H7 (cell line): ENCODE data around the gene GLIS2. TPM values are rescaled to one million over a fixed set of nuclear protein-coding genes. Genes with fewer than 3 reads are reported as not detected.

Source experiments
- DNase-seq: peaks from one replicate; pipeline ENCODE4 v3.0.0; 2012
- H3K27me3 ChIP-seq: 2 replicates; pipeline ENCODE4 v1.6.0; 2011; ENCODE audit warnings: mild to moderate bottlenecking, low read length; ENCODE audit not compliant: control insufficient read depth, insufficient read depth
- H3K36me3 ChIP-seq: replicated peaks from 2 replicates; pipeline ENCODE4 v1.5.1; 2011; ENCODE audit warnings: low read length; ENCODE audit not compliant: control insufficient read depth, insufficient read depth
- H3K4me3 ChIP-seq: 2 replicates; pipeline ENCODE4 v1.5.1; 2011; ENCODE audit warnings: low read depth, mild to moderate bottlenecking, control low read depth, low read length, moderate library complexity; ENCODE audit not compliant: insufficient read depth
- total RNA-seq: library from RNA; depleted of rRNA; stranded (reverse); fragments of >200 nt; shearing (Covaris generic); gene quantifications from 2 replicates; pipeline ENCODE4 v1.2.3, GENCODE V29; 2014

GLIS2 gene
- total RNA-seq, 1 experiment from 2014 or later: 1.5 TPM

DNA sequence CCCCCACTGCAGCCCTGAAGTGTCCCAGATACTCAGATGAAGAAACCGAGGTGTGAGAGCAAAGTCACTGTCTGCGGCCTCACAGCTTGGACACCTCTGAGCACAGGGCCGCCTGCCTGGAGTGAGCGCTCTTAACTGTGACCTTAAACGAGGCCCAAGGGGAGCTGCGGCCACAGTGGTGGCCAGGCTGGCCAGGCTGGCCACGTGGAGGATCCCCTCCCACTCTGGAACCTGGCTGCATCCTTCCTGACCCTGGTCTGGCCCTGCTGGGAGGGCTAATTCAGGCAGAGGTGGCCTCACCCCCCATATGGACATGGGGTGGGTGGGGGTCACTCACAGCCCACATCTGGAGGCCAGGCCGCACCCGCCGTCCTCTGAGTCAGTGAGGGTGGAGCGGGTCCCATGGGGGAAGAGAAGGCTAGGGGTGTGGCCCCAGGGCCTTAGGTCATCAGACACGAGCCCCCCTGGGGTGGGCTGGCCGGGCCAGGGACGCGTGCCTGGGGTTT is 62.3 kb downstream of the GLIS2 start:
- H3K4me3 ChIP-seq: no peak overlapping the region
- no peak for DNase-seq
- H3K27me3 ChIP-seq: no peaks in the 10 kb centered on the region
- H3K36me3 ChIP-seq: no peaks in the 10 kb centered on the region

DNA sequence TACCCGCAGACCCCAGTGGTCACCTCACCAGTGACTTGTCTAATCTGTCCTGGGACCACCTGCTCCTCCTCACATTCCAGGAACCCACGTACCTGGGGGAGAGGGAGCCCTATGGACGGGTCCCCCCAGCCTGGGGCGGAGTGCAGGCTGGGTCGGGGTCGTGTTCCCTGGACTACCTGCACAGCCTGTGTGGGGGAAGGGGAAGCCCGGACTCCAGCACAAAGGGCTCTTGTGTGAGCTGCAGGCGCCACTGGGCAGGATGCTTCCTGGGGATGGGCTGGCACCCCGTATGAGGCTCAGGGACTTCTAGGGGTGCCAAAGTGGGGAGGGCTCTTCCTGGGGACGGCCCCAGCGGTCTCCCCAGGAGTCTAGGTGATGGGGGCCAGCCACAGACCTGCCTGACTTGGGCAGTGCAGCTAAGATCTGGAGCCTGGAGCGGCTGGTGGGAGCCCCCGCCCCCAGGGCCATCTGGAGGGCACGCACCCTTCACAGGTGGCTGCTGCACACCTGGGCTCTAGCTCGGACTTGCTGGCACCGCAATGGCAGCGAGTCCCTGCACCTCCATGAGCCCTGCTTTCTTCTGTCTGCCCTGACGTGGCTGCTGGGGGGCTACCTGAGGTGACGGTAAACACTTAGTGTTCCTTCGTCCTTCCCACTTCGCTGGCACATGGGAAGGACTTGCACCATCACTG is 63.3 kb downstream of the GLIS2 start:
- peak; percentile 73 for DNase-seq
- Histone ChIP-seq H3K36me3 (no peaks in the 10 kb centered on the region; the same call in 1 of the 2 replicates), H3K4me3 (no peak overlapping the region), H3K27me3 (no peaks in the 10 kb centered on the region)

DNA sequence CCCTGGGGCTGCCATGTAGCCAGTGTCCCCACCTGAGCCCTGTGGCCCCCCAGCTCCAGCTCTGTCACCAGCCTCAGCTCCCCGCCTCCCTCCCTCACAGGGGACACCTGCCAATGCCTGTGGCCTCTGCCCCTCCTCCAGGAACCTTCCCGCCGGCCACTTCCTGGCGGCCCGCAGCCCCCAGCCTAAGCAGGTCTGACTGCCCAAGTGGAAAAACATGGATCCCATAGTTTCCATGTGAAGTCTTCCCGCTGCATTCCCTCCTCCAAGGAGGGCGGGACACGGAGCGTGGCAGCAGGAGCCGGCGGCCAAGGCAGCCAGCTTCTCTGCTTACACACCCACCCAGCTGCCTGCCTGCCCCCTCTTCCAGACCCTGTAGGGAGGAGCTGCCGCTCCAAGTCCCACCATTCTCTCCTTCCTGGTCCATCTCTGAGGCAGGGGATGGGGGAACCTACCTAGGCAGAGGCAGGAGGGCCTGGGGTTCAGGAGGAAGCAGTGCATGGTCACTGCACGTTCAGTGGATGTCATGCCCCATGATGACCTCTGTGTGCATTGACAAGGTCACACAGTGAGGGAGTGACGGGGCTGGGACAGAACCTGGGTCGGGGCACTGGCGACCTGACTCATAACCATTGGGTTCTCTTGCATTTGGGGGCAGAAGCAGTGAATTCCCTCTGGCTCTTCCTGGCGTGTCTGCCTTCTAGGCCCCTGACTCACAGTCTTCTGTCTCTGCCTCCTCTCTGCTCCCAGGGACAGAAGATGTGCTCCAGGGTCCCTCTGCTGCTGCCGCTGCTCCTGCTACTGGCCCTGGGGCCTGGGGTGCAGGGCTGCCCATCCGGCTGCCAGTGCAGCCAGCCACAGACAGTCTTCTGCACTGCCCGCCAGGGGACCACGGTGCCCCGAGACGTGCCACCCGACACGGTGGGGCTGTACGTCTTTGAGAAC is 64.5 kb downstream of the GLIS2 start:
- DNase-seq: no peak
- no peaks in the 10 kb centered on the region; the same call in 1 of the 2 replicates for H3K36me3 ChIP-seq
- no peaks in the 10 kb centered on the region for H3K27me3 ChIP-seq
- H3K4me3 ChIP-seq: no peak overlapping the region

DNA sequence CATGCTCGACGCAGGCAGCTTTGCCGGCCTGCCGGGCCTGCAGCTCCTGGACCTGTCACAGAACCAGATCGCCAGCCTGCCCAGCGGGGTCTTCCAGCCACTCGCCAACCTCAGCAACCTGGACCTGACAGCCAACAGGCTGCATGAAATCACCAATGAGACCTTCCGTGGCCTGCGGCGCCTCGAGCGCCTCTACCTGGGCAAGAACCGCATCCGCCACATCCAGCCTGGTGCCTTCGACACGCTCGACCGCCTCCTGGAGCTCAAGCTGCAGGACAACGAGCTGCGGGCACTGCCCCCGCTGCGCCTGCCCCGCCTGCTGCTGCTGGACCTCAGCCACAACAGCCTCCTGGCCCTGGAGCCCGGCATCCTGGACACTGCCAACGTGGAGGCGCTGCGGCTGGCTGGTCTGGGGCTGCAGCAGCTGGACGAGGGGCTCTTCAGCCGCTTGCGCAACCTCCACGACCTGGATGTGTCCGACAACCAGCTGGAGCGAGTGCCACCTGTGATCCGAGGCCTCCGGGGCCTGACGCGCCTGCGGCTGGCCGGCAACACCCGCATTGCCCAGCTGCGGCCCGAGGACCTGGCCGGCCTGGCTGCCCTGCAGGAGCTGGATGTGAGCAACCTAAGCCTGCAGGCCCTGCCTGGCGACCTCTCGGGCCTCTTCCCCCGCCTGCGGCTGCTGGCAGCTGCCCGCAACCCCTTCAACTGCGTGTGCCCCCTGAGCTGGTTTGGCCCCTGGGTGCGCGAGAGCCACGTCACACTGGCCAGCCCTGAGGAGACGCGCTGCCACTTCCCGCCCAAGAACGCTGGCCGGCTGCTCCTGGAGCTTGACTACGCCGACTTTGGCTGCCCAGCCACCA is 65.4 kb downstream of the GLIS2 start:
- no peak for DNase-seq
- Histone ChIP-seq H3K36me3 (no peaks in the 10 kb centered on the region; the same call in 1 of the 2 replicates), H3K4me3 (no peak overlapping the region), H3K27me3 (no peaks in the 10 kb centered on the region)

DNA sequence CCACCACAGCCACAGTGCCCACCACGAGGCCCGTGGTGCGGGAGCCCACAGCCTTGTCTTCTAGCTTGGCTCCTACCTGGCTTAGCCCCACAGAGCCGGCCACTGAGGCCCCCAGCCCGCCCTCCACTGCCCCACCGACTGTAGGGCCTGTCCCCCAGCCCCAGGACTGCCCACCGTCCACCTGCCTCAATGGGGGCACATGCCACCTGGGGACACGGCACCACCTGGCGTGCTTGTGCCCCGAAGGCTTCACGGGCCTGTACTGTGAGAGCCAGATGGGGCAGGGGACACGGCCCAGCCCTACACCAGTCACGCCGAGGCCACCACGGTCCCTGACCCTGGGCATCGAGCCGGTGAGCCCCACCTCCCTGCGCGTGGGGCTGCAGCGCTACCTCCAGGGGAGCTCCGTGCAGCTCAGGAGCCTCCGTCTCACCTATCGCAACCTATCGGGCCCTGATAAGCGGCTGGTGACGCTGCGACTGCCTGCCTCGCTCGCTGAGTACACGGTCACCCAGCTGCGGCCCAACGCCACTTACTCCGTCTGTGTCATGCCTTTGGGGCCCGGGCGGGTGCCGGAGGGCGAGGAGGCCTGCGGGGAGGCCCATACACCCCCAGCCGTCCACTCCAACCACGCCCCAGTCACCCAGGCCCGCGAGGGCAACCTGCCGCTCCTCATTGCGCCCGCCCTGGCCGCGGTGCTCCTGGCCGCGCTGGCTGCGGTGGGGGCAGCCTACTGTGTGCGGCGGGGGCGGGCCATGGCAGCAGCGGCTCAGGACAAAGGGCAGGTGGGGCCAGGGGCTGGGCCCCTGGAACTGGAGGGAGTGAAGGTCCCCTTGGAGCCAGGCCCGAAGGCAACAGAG is 66.3 kb downstream of the GLIS2 start:
- H3K27me3 ChIP-seq: no peaks in the 10 kb centered on the region
- no peak overlapping the region for H3K4me3 ChIP-seq
- no peaks in the 10 kb centered on the region; the same call in 1 of the 2 replicates for H3K36me3 ChIP-seq
- DNase-seq: no peak

DNA sequence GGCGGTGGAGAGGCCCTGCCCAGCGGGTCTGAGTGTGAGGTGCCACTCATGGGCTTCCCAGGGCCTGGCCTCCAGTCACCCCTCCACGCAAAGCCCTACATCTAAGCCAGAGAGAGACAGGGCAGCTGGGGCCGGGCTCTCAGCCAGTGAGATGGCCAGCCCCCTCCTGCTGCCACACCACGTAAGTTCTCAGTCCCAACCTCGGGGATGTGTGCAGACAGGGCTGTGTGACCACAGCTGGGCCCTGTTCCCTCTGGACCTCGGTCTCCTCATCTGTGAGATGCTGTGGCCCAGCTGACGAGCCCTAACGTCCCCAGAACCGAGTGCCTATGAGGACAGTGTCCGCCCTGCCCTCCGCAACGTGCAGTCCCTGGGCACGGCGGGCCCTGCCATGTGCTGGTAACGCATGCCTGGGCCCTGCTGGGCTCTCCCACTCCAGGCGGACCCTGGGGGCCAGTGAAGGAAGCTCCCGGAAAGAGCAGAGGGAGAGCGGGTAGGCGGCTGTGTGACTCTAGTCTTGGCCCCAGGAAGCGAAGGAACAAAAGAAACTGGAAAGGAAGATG is 67.0 kb downstream of the GLIS2 start:
- no peak overlapping the region for H3K4me3 ChIP-seq
- no peaks in the 10 kb centered on the region; the same call in none of the 2 replicates for H3K36me3 ChIP-seq
- no peaks in the 10 kb centered on the region for H3K27me3 ChIP-seq
- no peak for DNase-seq

DNA sequence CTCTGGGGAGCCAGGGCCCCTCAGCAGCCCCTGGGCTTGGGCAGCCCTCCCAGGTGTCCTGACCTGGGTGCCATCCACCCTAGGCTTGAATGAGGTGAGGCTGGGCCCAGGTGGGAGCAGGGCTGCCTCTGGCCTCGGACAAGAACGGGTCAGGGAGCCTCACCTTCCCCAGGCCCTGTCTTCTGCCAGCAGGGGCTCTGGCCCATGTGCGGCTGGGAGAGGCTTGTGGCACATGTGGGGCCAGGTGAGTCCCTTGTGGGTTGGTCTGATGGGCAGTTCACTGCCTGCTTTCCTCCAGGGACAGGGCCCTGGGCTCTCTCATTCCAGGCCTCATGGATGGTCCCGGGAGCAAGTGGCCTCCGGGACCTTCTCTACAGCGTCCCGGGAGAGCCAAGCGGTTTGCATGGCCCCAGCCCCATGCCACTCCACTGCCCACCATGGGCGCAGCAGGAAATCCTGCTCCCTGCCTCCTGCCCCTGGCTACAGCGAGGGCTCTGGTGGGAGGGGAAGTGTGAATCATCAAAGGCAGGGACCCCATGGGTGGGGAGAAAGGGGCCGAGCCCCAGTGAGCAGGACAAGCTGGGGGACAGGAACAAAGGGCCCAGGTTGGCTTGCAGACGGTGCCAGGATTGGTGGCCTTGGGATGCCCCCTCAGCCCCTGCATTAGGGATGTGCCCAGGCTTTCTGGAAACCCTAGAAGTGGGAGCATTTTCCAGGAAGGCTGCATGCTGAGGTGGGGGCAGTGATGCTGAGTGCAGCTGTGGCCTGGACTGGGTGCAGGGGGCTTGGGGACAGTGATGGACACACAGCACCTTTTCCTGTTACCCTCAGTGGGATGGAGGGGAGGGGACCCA is 68.0 kb downstream of the GLIS2 start:
- no peak for DNase-seq
- Histone ChIP-seq H3K36me3 (no peaks in the 10 kb centered on the region; the same call in none of the 2 replicates), H3K27me3 (no peaks in the 10 kb centered on the region), H3K4me3 (no peak overlapping the region)

DNA sequence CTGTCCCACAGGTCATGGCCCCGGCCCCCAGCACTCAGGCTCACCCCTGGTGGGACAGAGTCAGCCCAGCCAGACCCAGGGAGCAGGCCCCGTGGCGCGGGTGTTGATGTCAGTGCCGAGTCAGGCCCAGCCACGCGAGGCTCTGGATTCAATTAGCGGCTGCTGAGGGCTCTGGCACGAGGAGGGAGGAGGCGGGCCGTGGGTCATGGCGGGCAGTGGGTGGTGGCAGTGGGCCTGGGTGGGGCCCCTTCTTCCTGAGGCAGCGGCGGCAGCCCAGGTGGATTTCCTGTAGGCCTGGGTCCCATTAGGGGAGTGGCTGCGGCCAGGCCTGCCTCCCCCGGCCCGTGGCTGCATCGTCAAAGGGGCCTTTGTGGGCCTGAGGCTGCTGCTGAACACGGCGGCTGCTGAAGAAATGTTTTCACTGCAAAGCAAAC is 68.7 kb downstream of the GLIS2 start:
- no peaks in the 10 kb centered on the region for H3K27me3 ChIP-seq
- H3K4me3 ChIP-seq: no peak overlapping the region
- peak; percentile 74 for DNase-seq
- H3K36me3 ChIP-seq: no peaks in the 10 kb centered on the region; the same call in none of the 2 replicates

DNA sequence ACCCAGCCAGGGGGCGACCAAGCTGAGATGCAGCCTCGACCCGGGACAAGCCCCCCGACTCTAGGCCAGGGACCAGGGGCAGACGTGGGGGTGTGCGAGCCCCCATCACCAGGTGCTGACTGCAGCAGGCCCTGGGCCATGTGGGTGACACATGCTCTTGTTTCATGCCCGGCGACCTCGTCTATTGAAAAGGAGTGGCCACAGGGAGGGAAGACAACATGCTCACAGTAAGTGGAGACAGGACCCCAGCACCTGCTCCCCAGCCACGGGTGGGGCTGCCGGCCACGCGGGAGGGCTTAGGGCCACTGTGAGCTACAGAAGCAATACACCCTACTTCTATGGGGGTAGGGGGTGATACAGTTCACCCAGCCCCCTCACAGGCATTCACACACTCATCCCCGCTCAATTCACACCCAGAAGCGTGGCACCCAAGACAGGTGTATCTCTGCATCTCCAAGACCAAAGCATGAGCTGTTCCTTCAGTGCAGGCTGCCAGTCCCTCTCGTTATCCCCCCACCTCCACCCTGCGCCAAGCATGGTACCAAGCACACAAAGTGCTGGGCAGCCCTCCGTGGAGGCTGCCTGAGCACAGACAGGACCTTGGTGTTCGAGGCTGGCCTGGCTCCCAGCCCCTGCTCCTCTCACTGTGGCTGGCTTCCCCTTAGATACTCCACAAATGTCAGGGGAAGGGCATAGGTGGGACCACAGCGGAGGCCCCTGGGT is 69.4 kb downstream of the GLIS2 start:
- H3K27me3 ChIP-seq: no peaks in the 10 kb centered on the region
- H3K36me3 ChIP-seq: no peaks in the 10 kb centered on the region; the same call in none of the 2 replicates
- no peak overlapping the region for H3K4me3 ChIP-seq
- DNase-seq: no peak

DNA sequence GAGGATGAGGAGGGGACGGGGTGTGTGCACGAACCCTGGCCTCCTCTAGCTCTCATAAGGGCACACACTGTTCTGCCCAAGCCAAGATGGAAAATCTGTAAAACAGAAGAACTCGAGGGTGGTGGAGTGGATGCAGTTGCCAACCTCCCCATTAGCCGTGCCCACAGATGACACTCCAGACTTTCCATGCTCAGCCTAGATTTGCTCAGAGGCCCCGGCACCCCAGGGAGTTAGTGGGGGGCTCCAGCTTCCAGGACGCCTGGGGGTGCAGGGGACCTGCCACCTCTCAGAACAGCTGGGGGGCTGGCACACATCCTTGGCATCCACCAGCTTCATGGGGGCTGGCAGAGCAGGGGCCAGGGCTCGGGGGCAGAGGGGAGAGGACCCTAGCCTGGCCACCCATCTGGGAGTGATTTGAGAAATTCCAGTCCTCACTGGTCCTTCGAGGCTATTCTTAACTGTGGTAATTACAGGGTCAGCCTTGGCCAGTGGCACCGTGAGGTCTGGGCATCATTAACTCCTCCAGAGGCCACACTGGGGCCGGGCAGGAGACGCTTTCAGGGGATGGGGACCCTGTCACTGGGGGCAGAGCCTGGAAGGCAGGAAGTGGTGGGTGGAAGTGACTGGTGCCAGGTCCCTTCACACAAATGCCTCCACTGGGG is 70.1 kb downstream of the GLIS2 start:
- Histone ChIP-seq H3K36me3 (no peaks in the 10 kb centered on the region; the same call in none of the 2 replicates), H3K27me3 (no peaks in the 10 kb centered on the region), H3K4me3 (no peak overlapping the region)
- no peak for DNase-seq

DNA sequence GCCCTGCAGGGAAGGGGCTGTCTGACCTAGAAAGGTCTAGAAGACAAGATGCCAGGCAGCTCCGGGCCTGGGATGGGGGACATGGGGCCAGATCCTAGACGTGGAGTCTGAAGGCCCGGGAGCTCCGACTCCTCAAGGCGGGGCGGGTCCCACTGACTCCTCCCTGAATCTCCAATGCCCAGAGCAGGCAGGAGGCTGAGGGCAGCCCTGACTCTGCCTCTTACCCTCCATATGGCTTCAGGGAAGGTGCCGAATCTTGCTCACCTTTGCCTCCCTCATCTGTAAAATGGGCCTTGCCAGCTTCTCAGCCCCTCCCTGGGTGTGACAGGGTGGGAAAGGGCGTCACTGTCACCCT is 70.6 kb downstream of the GLIS2 start:
- no peaks in the 10 kb centered on the region; the same call in none of the 2 replicates for H3K36me3 ChIP-seq
- H3K27me3 ChIP-seq: no peaks in the 10 kb centered on the region
- H3K4me3 ChIP-seq: no peak overlapping the region
- no peak for DNase-seq
